Esophagus squamous epithelium (tissue), 5 donors: ENCODE measurements around the gene NLGN1. TPM values are rescaled to one million over a fixed set of nuclear protein-coding genes. Genes with fewer than 3 reads are reported as not detected.

Source experiments
- DNase-seq: peaks from one replicate; lab custom pipeline; 2025; lab: John Stamatoyannopoulos, UW
- H3K27ac ChIP-seq, 4 donors: fragments of 200-600 bp; sonication (generic); one replicate each; pipeline ENCODE4 v1.5.1; 2016 to 2019; ENCODE audit warnings: mild to moderate bottlenecking in 1 of 4
- H3K27me3 ChIP-seq, 4 donors: fragments of 200-600 bp; sonication (generic); 1 replicate in 3 of 4; 2 replicates in 1 of 4; pipeline versions ENCODE4 v1.5.1 to v1.6.0; 2017 to 2021; ENCODE audit warnings: antibody characterized with exemption in 1 of 4
- H3K36me3 ChIP-seq, 3 donors: fragments of 200-600 bp; sonication (generic); one replicate each; pipeline ENCODE4 v1.5.1; 2016 to 2019
- H3K4me1 ChIP-seq, 3 donors: fragments of 200-600 bp; sonication (generic); one replicate each; pipeline ENCODE4 v1.5.1; 2017 to 2019
- H3K4me3 ChIP-seq, 4 donors: fragments of 200-600 bp; sonication (generic); 1 replicate in 3 of 4; 2 replicates in 1 of 4; pipeline ENCODE4 v1.5.1; 2016 to 2019; ENCODE audit warnings: mild to moderate bottlenecking in 2 of 4, moderate library complexity in 1 of 4
- H3K9me3 ChIP-seq, 3 donors: fragments of 200-600 bp; sonication (generic); one replicate each; pipeline ENCODE4 v1.5.1; 2016 to 2019
- CTCF ChIP-seq, 6 experiments: fragments of 450-650 bp in 4 of 6; fragments of 200-600 bp in 2 of 6; sonication (generic) in 2 of 6; IDR thresholded peaks; one replicate each; pipeline ENCODE4 v1.5.1; 2016 to 2019; ENCODE audit warnings: antibody characterized with exemption in 6 of 6, mild to moderate bottlenecking in 4 of 6, moderate library complexity in 4 of 6
- POLR2A ChIP-seq, 4 donors: fragments of 450-650 bp; IDR thresholded peaks; one replicate each; pipeline ENCODE4 v1.6.1; 2017; ENCODE audit warnings: antibody characterized with exemption in 4 of 4, mild to moderate bottlenecking in 4 of 4, moderate library complexity in 3 of 4
- WGBS, 2 donors: methylation state at CpG; one replicate each; pipeline ENCODE4 v1.1.5; 2018; 5-methylcytosine and 5-hydroxymethylcytosine counted together
- intact Hi-C: fragments of 100-400 bp; cut with DNase I; formaldehyde crosslinking; loops from one replicate; pipeline ENCODE4 v1.15.0; 2022
- total RNA-seq, 4 donors: library from RNA; depleted of rRNA; stranded (reverse); fragments of >200 nt; gene quantifications; one replicate each; pipeline ENCODE4 v1.1.0, GENCODE V29; 2016
- donor health status: DM: yes; HTN: yes; CAD: no.

NLGN1 gene
- total RNA-seq, 4 donors from 2014 or later: 0.34 to 12.6 (median 2.9) TPM

DNA sequence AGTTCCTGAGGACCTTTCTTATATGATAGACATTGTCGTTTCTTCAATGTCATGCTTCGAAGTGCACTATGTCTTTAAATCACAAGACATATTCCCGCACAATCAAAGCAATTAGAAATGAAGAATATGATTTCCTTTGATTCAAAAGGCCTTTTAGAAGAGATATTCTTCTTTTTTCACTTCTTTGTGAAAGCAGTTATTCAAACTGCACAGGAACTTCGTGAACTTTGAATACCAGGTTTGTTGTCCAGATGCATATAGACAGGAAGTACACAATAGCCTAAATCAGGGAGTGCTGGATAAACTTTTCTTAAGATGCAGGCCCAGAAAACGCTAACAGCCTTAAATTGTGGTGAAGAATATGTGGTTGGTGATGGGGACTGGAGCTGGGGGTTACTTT lies 870.5 kb downstream of the NLGN1 start:
- no peak for DNase-seq
- no peak for TF ChIP-seq POLR2A (IDR thresholded peaks at IDR 0.05)
- no peak for TF ChIP-seq CTCF (IDR thresholded peaks at IDR 0.05)
- Histone ChIP-seq H3K4me1 (no peaks in the 10 kb centered on the region), H3K27me3 (no peaks in the 10 kb centered on the region), H3K9me3 (no peaks in the 10 kb centered on the region), H3K4me3 (no peak overlapping the region), H3K27ac (no peak overlapping the region), H3K36me3 (no peaks in the 10 kb centered on the region)
- WGBS, 2 donors: 71 to 73% methylated on average over 5 of the region's 5 CpGs
- intact Hi-C loops: no loop called here

DNA sequence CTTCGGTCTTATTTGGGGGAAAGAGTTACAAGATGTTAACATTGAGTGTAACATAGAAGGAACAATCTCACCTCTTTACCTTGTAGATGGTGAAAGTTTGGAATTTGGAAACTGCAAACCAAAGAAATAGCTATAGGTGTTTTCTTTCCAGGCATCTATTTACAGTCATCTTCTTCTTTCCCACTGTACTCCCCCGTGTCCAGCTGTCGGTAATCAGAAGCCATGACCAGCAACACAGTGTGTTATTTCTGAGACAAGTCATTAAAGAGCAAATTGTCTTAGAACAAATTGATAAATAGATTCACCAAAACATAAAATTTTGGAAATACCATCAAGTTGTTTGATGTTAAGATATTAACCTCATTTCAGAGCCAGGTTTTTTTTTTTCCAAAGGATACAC lies 871.0 kb downstream of the NLGN1 start:
- Histone ChIP-seq H3K27ac (no peak overlapping the region), H3K36me3 (no peaks in the 10 kb centered on the region), H3K27me3 (no peaks in the 10 kb centered on the region), H3K4me1 (no peaks in the 10 kb centered on the region), H3K9me3 (no peaks in the 10 kb centered on the region), H3K4me3 (no peak overlapping the region)
- WGBS, 2 donors: 82 to 94% methylated on average over 3 of the region's 3 CpGs
- TF ChIP-seq POLR2A (IDR thresholded peaks at IDR 0.05) (no peak), CTCF (IDR thresholded peaks at IDR 0.05) (no peak)
- no peak for DNase-seq
- intact Hi-C loops: no loop called here

DNA sequence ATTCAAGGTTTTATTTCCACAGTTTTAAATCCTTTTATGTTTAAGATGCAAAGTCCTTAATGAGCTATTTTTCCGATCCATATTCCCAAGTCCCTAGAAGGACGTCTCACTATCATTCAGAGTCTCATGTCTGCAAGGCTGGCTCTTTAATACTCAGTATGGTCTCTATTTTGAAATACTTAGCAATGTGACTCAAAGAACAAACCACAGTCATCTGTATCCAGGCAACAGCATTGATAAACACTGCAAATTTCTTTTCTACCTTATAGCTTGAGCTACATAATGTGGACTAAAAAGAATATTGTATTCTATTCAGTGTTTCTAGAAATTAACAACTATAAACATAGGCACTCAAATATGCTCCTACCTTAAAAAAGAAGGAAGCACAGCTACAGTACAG lies 873.3 kb downstream of the NLGN1 start:
- TF ChIP-seq POLR2A (IDR thresholded peaks at IDR 0.05) (no peak), CTCF (IDR thresholded peaks at IDR 0.05) (no peak)
- H3K36me3 ChIP-seq: no peaks in the 10 kb centered on the region
- 52 to 66% methylated on average over 2 of the region's 2 CpGs for WGBS, 2 donors
- intact Hi-C loops: no loop called here
- no peak overlapping the region for H3K27ac ChIP-seq
- no peaks in the 10 kb centered on the region for H3K27me3 ChIP-seq
- no peaks in the 10 kb centered on the region for H3K4me1 ChIP-seq
- H3K9me3 ChIP-seq: no peaks in the 10 kb centered on the region
- DNase-seq: no peak
- no peak overlapping the region for H3K4me3 ChIP-seq

GRCh38 chr3:174275336-174275735 lies 877.8 kb downstream of the NLGN1 start:
- intact Hi-C loops: no loop called here
- no peak for TF ChIP-seq CTCF (IDR thresholded peaks at IDR 0.05)
- TF ChIP-seq POLR2A (IDR thresholded peaks at IDR 0.05): no peak
- no peaks in the 10 kb centered on the region for H3K9me3 ChIP-seq
- H3K27me3 ChIP-seq: no peaks in the 10 kb centered on the region
- no peak overlapping the region for H3K4me3 ChIP-seq
- no peak for DNase-seq
- H3K4me1 ChIP-seq: no peaks in the 10 kb centered on the region
- H3K36me3 ChIP-seq: no peaks in the 10 kb centered on the region
- 67 to 83% methylated on average over 2 of the region's 2 CpGs for WGBS, 2 donors
- no peak overlapping the region for H3K27ac ChIP-seq

DNA sequence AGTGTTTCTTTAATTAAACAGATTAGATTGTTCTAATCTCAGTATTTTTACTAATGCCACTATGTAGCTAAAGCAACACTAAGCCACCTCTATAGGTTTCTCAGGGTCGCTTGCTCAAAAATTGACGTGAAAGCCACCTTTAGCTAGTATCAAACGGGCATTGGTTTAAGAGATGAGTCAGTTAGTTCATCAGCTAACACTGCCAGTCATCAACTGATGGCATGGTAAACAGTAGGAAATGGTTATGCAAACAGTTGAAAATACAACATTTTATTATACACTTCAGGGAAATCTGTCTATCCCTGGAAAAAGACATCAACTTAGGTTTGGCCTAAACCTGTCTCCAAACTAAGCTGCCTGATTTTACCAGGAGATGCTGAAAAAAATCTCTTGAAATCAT lies 879.3 kb downstream of the NLGN1 start:
- no peak overlapping the region for H3K27ac ChIP-seq
- no peaks in the 10 kb centered on the region for H3K36me3 ChIP-seq
- no peak for DNase-seq
- H3K9me3 ChIP-seq: no peaks in the 10 kb centered on the region
- H3K27me3 ChIP-seq: no peaks in the 10 kb centered on the region
- 68 to 84% methylated on average over 3 of the region's 3 CpGs for WGBS, 2 donors
- intact Hi-C loops: no loop called here
- no peaks in the 10 kb centered on the region for H3K4me1 ChIP-seq
- no peak overlapping the region for H3K4me3 ChIP-seq
- TF ChIP-seq CTCF (IDR thresholded peaks at IDR 0.05): no peak
- no peak for TF ChIP-seq POLR2A (IDR thresholded peaks at IDR 0.05)
